GM19351 (cell line): Measurements from ENCODE around the gene MPZL1.
"Not testable (repeated sequence)": the region's sequence is repeated elsewhere in the genome, so short reads cannot be mapped to it uniquely, and the experiment has no call there.

Experiments
- ATAC-seq: cut with Tn5 transposase; IDR thresholded peaks from one replicate; pipeline ENCODE4 v1.9.1; 2021; ENCODE audit warnings: mild to moderate bottlenecking, moderate library complexity; ENCODE audit not compliant: unreplicated experiment

MPZL1 gene

DNA sequence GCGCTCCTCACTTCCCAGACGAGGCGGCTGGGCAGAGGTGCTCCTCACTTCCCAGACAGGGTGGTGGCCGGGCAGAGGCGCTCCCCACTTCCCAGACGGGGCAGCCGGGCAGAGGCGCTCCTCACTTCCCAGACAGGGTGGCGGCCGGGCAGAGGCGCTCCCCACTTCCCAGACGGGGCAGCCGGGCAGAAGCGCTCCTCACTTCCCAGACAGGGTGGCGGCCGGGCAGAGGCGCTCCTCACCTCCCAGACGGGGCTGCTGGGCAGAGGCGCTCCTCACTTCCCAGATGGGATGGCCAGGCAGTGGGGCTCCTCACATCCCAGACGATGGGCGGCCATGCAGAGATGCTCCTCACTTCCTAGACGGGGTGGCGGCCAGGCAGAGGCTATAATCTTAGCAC is 84.5 kb downstream of the MPZL1 start:
- ATAC-seq, result not testable (repeated sequence)

DNA sequence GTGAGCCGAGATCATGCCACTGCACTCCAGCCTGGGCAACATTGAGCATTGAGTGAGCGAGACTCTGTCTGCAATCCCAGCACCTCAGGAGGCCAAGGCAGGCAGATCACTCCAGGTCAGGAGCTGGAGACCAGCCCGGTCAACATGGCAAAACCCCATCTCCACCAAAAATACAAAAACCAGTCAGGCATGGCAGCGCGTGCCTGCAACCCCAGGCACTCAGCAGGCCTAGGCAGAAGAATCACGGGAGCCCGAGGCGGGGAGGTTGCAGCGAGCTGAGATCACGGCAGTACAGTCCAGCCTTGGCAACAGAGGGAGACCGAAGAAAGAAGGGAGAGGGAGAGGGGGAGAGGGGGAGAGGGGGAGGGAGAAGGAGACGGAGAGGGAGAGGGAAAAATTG is 84.9 kb downstream of the MPZL1 start:
- not testable (repeated sequence) for ATAC-seq

DNA sequence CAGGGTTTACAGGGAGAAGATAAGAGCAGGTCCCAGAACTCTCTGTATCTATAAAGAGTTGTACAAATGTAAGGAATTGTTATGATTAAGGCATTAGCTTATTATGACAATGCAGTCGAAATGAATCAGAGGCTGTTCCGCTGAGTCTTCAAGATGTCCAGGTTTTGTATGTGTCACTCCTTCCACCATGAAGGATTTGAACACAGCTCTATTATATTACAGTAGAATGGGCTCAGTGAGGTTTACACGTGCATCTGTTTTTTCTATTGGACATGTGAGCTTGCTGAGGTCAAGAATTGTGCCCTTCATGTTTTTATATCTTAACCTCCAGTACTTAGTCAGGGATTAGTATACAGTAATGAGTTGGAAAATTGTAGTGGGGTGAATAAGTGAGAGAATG is 86.3 kb downstream of the MPZL1 start:
- ATAC-seq, result no peak

DNA sequence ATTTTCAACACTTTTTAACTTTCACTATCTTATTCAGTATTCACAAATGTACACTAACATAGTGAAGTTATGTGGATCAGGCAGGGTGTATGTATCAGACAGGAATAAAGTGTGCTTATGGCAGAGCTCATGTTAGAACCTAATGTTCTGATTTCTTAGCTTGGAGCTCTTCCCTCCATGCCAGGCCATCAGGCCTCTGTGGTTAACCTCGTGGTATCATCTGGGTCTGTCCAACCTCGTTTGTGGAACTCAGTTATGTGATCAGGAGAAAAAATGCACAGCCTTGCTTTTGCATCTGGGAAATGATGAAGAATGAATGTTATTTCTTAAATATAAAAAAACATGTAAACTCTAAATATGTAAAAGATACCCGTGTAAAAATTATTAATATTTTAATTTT is 86.9 kb downstream of the MPZL1 start:
- ATAC-seq, result no peak

DNA sequence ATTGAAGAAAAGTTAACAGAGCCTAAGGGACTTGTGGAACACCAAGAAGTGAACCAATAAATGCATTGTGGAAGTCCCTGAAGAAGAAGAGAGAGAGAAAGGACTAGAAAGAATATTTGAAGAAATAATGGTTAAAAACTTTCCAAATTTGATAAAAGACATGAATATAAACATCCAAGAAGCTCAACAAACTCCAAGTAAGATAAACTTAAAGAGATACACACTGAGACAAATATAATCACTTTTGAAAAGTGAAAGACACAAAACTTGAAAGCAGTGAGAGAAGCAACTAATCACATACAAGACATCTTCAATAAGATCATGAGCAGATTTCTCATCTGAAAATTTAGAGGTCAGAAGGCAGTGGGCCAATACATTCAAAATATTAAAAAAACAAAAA is 91.2 kb downstream of the MPZL1 start:
- no peak for ATAC-seq

DNA sequence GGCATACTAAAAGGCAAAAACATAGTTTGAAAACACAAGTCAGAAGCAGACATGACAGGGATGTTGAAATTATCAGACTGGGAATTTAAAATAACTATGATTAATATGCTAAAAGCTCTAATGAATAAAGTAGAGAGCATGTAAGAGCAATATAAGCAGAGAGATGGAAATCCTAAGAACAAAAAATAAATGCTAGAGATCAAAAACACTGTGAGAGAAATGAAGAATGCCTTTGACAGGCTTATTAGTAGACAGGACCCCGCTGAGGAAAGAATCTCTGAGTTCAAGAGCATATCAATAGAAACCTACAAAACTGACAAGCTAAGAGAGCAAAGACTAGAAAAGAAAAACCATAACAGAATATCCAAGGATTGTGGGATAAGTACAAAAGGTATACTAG is 93.9 kb downstream of the MPZL1 start:
- no peak for ATAC-seq

DNA sequence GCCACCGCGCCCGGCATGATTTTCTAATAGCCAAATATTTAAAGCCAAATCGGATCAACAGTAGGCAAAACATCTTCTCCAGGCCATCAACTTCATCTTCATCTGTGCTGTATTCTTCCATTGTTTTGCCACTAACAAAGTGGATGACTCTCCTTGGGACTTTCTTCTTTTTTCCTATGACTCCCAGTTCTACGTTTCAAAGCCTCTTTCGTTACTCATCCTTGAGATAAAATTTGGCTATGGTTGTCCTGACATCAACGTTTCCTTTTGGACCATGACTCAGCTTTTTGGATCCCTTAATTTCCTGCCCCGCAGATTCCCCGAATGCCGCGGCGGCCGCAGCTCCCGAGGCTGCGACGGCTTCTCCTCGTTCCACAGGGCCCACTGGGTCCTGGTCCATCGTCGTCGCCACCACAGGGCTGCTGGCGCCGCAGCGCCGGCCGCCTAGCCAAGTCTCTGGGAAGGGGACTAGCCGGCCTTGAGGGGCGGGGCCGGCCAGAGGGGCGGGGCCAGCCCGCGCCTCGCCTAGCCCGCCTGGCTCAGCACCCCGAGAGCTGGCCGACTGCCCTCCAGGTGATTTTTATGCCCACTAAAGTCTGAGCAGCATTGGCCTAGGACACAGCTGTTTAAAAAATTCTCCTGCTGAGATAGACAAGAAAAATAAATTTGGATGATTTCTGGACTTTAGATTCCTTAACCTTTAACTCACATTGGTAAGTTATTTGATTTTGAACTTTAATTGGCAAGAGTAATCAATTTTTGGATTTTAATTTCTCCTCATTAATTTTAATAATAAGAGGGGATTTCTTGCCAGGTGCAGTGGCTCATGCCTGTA is 98.3 kb downstream of the MPZL1 start:
- no peak for ATAC-seq

DNA sequence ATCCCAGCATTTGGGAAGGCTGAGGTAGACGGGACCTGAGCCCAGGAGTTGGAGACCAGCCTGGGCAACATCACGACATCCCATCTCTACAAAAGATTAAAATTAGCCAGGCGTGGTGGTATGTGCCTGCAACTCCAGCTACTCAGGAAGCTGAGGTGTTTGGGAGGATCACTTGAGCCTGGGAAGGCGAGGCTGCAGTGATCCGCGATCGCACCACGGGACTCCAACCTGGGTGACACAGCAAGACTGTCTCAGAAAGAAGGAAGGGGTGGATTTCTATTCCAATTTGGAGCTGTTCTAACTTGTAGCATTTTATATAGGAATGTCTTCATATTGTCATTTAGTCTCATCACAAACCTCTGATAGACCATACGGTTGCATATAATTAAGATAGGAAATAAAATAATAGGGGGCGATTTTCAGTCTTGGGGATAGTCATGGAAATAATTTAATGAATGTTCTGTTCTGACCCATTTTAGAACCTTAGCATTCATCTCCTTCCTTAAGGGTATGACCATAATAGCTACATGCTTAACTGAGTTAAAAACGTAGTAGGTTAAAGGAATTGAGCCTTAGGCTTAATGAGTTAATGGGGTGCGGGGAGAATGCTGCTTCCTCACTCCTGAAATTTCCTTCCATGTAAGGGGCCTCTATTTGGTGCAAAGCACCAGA is 99.0 kb downstream of the MPZL1 start:
- ATAC-seq, result no peak

DNA sequence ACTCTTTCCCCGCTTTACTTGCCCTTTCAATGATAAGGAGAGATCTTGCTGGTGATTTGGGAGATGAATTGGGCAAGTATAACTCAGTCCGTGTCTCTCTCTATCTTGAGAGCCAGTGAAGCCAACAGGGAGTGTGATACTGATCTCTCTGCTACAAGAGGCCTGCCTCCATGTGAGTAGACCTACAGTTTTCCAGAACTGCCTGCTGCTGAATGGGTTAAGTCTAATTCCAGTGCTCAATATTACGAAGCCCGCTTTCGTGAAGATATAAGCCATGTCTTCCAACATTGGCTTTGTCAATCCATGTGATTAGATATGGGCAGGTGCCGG is 99.5 kb downstream of the MPZL1 start:
- ATAC-seq, result no peak

DNA sequence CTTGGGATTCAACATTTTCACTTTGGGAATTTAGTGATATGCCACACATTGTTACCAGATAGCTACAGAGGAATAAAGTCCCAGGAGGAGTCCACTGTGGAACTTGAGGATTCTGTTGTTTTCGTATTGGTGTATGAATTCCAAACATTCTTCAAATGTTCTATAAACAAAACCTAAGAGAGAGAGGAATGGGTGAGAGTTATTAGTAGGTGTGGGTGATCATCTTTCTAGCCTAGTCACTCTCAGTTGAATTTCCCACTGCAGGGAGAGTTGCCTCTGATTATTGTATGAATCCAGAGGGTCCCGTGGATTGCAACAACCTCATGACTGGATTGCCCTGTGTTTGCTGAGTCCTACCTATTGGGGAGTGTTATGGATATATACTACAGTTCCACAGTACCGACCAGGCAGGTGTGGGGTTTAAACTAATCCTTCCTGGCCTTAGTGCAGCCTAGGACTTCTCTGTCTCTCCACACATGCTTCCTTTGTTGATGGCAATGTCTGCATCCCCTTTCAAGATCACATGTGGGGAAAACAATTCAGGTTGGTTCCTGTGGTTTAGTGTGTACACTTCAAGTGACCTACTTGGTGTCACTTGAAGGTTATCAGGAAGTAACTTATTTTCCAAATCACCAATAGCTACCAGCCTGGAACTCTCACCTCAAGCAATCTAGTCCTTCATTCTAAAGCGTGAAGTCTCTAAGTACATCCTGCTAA is 100.3 kb downstream of the MPZL1 start:
- ATAC-seq, result no peak

DNA sequence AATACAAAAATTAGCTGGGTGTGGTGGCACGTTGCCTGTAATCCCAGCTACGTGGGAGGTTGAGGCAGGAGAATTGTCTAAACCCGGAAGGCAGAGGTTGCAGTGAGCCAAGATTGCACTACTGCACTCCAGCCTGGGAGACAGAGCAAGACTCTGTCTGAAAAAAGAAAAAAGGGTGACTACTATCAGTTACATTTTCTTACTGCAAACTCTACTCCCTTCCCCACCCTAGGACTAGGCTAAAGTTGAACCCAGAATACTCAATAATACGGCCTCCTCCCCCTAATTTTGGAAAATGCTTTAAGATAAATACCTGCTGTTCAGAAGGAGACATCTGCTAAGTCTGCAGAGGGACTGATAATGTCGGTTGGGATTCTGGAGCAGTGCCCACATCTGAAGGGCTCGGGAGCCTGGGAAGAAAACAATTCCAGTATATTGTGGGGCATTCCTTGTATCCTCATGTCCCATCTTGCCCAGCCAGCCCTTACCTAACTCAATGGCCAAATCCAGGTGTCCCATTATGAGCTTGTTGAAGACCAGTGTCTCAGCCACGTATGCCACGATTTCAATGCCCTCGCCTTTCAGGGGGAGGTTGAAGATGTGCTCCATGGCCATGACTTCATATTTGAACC is 102.5 kb downstream of the MPZL1 start:
- ATAC-seq, result no peak

DNA sequence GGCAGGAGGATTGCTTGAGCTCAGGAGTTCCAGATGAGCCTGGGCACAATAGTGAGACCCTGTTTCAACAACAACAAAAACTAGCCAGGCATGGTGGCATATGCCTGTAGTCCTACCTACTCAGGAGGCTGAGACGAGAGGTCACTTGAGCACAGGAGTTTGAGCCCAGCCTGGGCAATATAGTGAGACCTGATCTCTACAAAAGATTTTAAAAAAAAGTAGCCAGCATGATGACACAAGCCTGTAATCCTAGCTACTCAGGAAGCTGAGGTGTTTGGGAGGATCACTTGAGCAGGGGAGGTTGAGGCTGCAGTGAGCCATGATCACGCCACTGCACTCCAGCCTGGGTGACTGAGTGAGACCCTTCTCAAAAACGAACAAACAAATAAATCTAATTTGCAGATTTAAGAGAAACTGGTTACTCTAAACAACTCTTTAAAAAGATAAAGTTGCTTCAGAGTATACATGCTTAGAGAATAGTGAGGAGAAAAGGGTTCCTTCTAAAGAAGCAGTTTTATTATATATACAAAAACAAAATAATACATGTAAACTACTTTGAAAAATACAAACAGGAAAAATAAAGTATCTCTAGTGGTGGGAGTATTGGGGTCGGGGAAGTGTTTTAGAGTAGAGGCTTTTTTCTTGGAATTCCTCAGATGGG is 103.8 kb downstream of the MPZL1 start:
- ATAC-seq, result no peak

DNA sequence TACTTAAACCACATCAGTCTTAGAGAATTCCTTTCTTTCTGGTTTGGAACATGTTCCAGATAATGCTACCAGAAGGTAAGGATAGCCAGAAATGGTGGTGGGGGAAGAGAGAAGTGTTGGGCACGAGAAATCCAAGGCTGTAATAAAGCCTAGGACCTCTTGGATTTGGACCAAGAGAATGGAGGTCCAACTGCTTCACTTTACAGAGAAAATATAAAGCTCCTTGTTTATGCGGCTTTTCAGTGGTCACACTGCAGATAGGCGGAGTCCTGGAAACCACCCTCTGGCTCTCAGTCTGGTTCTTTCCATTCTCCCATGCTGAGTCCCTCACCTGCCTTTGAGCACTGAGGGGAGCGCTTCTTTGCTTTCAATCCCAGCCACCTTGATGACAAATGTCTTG is 104.3 kb downstream of the MPZL1 start:
- ATAC-seq, result no peak

DNA sequence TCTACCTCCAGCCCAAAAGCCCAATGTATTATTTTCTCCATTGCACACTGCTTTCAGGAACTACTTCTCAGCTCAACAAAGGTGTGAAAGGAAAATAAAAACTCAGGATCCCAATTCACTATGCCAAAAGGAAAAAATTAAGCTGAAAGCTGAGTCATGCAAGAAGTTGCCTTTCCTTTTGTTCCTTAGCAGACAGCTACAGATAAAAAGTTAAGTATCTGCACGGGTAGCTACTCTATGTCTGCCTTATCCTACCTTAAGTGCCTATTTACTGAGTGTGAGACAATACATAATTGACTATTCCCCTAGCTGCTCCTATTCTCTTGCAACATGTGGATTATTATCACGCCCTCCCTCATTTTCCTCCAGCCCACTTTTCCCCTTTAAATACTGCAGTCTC is 108.1 kb downstream of the MPZL1 start:
- no peak for ATAC-seq

DNA sequence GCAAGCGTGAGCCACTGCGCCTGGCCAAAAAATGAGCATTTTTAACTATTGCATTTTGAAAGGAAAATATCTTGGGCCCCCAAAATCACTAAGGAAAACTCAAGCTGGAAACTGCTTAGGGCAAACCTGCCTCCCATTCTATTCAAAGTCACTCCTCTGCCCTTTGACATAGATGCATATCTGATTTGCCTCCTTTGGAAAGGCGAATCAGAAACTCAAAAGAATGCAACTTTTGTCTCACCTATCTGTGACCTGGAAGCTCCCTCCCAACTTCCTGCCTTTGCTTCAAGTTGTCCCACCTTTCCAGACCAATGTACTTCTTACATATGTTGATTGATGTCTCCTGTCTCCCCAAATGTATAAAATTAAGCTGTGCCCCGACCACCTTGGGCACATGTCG is 108.9 kb downstream of the MPZL1 start:
- ATAC-seq, result not testable (repeated sequence)

DNA sequence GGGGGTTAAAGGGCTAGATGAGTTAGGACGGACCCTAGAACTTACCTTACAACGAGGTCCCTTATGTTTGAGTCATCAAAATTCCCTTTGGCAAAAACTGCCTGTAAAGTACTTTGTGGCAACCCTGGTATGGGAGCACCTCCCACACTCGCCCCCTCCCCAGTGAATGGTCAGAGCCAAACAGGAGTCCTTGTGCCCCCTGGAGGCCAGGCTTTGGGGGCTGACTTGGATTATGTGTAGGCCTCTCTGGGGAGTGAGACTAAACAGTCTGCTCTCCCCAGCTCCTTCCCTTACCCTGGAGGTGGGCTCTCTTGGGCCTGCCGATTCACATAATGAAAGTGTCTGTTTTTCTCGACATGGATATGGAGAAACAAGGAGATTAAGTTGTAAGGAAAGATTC is 110.9 kb downstream of the MPZL1 start:
- no peak for ATAC-seq

DNA sequence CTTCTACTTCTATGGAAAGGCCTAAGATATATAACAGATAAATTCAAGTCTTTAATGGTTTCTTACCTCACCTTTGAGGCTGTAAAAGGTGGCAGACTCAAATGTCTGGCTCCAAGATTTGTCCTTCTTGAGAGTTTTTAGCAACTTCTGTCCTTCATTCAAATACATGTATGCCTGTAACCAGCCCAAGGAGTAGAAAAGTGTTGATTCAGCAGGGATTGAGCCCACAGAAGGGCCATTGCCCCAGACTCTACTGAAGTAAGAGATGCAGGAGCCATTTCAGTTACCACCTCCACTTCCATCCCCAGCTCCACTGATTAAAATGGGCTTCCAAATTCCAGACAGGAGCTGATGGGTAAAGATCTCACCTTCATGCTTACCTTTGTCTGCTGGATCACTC is 112.1 kb downstream of the MPZL1 start:
- ATAC-seq, result no peak

DNA sequence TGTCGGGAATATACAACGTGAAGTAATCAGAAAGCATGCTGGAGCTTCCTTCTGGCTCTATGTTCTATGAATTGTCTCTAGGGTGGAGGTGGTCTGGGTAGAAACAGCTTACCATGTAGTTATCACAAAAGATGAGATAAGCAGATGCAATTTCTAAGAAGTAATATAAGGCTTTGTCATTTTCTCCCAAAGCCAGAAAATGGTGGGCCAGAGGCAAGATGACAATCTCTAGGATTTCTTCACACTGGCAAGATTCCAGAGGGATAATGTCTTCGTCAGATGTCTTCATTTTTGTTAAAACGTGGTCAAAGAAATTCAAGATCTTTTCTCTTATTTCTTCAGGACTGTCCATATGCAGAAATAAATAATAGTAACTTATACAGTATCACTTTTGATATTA is 114.4 kb downstream of the MPZL1 start:
- no peak for ATAC-seq

DNA sequence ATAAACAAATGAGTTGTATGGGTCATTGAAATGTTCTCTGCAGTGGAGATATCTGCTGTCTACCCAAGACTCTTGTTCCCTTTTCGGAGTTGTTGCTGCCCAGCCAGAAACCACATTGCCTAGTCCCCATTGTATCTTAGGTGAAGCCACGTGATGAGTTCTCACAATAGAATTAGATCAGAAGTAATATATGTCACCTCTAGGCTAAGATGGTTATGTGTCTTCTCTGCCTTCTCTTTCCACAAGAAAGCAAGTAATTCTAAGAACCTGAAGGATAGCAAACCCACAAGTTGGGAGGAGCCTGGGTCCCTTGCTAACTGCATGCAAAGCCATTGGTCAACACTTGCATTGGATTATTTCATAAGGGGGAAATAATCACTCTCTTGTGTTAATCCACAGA is 115.5 kb downstream of the MPZL1 start:
- no peak for ATAC-seq

DNA sequence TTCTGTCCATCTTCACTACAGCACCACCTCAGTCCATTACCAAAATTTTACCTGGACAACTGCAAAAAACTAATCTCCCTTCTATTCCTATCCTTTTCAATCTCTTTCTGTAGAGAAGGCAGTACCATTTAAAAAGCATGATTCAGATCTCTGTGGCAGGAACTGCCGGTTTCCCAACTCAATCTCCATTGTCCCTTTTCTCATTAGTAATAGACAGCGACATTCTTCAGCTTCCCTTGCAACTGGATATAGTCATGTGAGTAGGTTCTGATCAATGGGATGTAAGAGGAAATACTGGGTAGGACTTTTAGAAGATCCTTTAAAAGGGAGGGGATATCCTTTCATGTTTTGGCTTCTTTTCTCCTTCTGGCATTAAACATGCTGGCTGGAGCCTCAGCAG is 117.2 kb downstream of the MPZL1 start:
- no peak for ATAC-seq
